Activated CD8-positive, alpha-beta memory T cell treated with anti-CD3 and anti-CD28 coated beads for 24 hours (primary cell): Measurements from ENCODE around the gene IL1R2.
"Not testable (repeated sequence)": the region's sequence is repeated elsewhere in the genome, so short reads cannot be mapped to it uniquely, and the experiment has no call there.

Source experiments
- DNase-seq: peaks from one replicate; pipeline ENCODE4 v3.0.0-alpha.2; 2020

IL1R2 gene

DNA sequence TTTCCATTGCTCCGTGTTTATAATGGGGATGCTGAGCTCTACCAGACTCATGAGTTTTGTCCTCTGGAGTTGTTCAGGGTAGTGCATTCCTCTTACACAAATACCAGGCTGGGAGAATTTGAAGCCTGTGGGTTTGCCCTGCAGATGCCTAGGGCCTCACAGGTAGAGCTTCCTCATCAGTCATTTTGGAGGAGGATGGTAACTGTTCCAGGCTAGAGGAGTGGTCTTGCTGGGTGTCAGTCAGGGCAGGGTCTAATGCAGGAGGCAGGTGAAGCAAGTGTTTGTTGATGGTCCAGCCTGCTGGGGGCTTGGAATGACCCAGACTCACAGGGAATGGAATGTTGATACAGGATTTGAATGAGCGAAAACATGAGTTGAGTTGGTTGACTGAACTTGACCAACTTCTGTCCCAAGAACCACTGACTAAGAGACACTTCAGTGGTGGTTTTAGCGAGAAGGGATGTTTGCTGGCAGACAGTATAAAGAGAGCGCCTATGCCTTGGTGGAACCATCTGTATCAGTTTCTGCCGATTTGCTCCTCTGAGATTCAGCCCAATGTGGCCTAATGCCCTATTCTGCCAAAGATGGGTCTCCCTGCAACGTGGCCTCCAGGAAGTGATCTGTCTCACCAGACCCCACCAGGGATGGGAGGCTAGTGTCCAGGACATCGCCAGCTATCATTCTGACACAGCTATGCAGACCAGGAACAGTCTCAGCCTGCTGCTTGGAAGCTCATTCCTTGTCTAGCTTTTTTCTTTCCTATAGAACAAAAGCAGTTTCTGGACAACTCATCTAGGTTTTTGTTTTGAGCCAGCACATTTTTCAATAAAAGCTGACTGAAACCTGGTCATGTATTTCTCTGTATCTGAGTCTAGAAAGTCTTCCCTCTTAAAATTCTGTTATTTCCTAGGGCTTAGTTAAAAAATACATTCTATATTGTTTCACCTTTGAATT, 9.3 kb downstream of the IL1R2 start:
- peak; percentile 55 for DNase-seq

DNA sequence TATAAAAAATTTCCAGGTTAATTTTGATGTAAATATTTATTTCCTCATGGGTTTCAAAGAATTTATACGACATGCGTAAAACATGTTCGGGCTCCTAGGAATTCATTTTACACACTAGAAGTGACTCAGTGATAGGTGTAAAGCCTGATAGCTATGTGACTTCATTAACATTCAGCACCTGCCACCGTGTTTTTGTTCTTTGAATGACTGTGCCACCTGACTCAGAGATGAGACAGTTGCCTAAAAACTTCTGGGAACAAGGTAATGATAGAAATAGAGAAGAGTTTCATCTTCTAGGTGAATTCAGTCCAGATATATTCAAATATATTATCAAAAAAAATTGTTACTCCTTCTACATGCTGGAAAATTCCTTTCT, 10.0 kb downstream of the IL1R2 start:
- DNase-seq, result no peak

DNA sequence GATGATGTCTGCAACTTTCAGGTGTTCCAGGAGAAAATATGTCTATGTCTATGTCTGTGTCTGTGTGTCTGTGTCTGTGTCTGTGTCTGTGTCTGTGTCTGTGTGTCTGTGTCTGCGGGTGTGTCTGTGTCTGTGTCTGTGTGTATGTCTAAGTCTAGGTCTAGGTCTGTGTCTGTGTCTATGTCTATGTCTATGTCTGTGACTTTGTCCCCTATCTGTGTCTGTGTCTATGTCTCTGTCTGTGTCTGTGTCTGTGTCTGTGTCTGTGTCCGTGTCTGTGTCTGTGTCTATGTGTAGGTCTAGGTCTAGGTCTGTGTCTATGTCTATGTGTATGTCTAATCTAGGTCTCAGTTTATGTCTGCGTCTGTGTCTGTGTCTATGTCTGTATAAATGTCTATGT, 10.5 kb downstream of the IL1R2 start:
- DNase-seq, result no peak

DNA sequence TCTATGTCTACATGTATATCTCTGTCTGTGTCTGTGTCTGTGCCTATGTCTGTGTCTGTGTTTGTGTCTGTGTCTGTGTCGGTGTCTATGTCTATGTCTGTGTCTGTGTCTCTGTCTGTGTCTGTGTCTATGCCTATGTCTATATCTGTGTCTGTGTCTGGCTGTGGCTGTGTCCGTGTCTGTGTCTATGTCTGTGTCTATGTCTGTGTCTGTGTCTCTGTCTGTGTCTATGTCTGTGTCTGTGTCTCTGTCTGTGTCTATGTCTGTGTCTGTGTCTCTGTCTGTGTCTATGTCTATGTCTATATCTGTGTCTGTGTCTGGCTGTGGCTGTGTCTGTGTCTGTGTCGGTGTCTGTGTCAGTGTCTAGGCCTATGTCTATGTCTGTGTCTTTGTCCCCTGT, 11.1 kb downstream of the IL1R2 start:
- not testable (repeated sequence) for DNase-seq

- no peak for DNase-seq
Observed at GRCh38 chr2:102003696-102004095, 11.9 kb downstream of the IL1R2 start.

DNA sequence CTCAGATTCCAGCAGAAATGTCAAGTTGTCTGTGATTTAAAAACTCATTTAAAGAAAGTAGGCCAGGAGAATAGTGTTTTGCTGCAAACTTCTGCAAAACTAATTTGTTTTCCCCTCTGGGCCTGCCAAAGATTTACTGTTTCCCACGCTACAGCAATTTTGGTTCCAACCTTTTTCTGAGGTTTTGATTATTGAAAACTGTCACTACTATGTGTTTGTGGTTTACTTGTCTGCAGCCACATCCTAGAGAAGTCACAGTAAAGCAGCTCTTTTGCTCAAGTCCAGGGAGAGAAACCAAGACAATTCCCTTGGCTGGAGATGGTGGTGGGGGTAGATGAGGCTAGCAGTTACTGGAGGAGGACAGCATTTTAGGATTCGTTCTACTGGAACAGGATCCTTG, 12.8 kb downstream of the IL1R2 start:
- peak; percentile 43 for DNase-seq

DNA sequence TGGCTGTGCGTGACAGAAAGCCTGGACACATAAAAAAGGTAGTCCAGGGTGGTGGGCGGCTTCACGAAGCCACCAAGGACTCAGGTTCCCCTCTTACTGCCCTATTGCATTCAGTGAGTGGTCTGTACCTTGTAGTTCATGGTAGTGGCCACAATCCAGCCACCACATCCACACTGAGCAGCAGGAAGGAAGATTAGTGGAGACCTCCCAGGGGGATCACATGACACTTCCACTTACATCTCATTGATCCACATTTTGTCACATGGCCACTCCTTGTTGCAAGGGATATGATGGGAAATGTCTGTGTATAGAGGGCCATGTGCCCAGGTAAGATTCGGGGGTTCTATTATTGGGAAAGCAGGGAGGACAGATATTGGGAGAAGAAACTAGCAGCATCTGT, 13.7 kb downstream of the IL1R2 start:
- DNase-seq, result peak; percentile 37

GRCh38 chr2:102005989-102006885, 14.5 kb downstream of the IL1R2 start:
- peak; percentile 59 for DNase-seq

DNA sequence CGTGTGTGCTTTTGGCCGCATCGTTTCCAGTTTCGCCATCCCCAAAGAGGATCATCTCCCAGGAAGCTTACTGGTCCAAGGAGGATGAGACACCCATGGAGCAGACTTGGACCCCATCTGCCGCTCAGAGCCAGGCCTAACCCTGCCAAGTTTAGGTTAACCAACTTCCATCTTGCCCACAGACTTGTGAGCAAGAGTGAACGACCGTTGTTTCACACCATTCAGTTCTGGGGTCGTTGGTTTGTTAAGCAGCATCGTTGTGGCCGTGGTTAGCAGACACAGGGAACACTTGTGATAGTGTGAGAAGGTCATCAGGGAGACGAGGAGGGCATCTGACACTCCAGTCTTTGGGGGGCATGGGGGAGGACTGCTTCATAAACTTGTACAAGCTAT, 15.1 kb downstream of the IL1R2 start:
- peak; percentile 50 for DNase-seq

GRCh38 chr2:102008490-102008889, 16.7 kb downstream of the IL1R2 start:
- DNase-seq, result no peak

DNA sequence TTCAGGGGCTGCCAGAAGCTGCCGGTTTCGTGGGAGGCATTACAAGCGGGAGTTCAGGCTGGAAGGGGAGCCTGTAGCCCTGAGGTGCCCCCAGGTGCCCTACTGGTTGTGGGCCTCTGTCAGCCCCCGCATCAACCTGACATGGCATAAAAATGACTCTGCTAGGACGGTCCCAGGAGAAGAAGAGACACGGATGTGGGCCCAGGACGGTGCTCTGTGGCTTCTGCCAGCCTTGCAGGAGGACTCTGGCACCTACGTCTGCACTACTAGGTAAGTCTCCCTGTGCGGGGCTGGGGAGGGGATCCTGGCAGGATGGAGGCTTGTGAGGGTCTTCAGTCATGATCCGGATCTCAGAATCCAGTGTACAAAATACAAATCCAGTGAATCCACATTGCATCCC, 17.8 kb downstream of the IL1R2 start:
- no peak for DNase-seq

DNA sequence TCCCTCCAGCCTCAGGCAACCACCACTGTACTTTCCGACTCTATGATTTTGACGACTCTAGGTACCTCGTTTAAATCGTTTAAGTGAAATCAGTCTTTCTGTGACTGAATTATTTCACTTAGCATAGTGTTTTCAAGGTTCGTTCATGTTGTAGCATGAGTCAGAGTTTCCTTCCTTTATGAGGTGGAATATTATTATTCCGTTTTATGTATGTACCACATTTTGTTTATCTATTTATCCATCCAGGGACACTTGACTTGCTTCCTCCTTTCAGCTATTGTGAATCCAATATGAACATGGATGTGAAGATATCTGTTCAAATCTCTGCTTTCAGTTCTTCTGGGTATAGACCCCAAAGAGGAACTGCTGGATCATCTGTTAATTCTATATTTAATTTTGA, 19.1 kb downstream of the IL1R2 start:
- no peak for DNase-seq

DNA sequence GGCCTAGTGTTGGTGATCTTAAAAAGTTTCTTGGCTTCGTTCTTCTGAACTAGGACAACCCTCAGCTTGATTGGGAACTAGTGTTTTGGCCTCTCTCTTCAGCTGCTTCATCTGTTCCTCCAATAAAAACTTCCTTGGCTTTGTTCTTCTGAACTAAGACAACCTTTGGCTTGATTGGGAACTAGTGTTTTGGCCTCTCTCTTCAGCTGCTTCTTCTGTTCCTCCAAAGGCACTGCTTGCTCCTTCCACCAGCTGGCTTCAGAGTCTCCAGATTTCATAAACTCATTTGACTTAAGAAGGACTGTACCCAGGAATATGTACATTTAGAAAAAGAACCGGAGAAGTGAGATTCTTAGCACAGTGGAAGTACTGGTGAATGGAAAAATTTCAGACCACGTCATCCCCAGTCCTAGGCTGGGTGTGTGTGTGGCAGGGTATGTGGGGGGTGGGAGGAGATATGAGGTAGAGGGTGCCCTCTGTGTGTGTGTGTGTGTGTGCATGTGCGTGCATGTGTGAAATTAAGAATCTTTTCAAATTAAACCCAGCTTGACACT, 20.4 kb downstream of the IL1R2 start:
- DNase-seq, result no peak

DNA sequence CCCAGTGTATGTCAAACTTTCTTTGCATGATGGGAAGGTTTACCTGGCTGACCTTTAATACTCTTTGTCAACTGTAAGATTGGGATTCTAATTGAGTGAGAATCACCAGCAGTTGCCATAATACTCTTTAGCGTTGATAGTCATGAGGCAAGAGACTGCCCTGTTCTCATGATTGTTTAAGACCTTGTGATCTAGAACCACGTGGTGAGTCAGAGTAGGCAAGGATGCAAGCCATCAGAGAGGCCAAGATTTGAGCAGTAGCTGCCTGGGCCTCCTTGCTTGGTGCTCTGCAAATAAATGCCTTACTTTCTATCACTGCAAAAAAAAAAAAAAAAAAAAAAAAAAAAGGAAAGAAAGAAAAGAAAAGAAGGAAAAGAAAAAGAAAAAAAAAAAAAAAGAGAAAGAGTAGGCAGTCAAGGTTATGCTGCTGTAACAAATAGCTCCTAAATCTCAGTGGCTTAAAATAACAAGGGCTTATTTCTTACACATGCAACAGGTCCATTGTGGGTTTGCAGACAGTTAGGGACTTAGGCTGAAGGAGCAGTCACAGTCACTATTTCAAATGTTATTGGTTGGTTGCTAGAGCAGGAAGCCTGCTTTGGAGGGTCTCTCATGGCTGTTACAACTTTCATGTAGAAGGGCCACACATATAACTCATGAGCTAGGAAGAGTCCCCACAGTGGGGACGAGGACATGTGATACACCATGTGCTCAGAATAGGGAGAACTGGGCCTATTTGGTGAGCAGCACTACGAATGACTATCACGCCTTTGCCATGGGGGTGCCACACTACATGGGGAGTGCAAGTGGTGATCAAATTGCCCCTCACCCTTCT, 21.7 kb downstream of the IL1R2 start:
- no peak for DNase-seq

- no peak for DNase-seq
Observed at GRCh38 chr2:102014041-102014345, 22.2 kb downstream of the IL1R2 start.

DNA sequence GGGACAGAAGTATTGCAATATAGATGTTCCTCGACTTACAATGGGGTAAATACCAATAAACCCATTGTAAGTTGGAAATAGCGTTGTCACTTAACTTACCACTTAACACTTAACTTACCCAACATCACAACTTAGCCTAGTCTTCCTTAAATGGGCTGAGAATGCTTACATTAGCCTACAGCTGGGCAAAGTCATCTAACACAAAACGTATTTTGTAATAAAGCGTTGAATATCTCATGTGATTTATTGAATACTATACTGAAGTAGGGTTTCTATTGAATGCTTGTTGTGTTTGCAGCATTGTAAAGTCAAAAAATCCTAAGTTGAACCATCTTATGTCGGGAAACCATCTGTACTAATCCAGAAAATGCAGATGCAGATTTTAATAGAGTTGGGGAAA, 23.6 kb downstream of the IL1R2 start:
- no peak for DNase-seq

DNA sequence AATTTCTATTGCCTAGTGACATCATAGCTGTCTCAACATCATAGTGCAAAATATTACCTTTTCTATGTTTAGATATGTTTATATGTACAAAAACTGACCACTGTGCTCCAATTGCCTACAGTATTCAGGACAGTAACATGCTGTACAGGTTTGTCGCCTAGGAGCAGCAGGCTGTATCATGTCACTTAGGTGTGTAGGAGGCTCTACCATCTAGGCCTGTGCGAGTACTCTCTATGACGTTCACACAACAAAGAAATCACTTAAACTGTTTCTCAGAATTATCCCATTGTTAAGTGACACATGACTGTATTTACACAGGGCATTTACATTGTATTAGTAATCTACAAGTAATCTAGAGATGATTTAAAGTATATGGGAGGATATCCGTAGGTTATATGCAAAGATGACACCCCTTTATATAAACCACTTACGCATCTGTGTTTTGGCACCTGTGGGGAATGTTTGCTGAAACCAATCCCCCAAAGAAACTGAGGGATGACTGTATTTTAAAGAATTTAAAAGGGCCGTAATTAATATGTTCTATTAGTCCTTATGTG, 24.7 kb downstream of the IL1R2 start:
- no peak for DNase-seq

- DNase-seq, result no peak
Observed at GRCh38 chr2:102018823-102019445, 27.2 kb downstream of the IL1R2 start.

- peak; percentile 97 for DNase-seq
Observed at GRCh38 chr2:102020596-102021170, 28.9 kb downstream of the IL1R2 start.

DNA sequence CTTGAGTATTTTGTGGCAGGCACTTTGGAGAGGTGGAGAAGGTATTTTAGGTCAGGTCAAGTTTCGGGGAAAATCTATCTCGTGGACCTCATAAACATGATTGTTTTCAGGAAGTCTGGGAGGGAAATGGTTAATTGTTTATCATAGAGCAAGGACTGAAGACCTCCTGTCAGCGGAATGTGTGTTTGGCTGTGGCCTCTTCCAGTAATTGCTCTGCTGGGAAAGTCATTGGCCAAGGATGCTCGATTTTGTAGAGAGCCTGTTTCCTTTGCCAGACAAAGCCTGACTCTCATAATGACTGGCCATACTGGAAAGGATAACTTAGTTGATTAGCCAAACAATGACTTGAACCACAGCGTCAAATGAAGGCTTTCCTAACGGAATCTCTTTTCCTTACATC, 30.0 kb downstream of the IL1R2 start:
- no peak for DNase-seq

DNA sequence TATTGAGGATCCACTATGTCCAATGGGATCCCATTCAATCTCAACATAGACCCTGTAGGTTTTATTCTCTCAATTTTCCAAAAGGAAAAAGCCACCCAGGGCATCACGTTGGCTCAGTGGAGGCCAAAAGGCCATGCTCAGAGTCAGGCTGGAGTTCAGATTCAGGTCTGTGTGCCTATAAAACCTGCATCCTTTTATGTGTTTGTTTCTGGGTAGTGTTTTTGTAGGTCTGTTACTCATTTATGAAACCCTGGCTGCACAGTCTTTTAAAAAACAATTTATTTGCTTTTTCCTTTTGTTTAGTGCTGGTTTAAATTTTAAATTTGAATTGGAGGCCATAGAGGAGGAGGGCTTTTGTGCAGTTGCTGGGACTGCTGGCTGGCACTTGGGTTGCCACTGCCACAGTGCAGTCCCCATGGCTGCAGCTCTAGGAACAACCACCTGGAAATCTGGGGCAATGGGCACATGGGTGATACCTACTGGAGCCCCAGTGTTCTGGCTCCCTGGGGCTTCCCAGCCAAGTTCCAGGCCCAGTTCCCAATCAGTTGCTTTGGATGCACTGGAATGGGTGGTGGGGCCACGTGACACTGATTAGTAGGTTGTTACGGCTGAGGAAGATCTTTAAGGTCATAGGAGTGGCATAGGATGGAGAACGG, 31.3 kb downstream of the IL1R2 start:
- DNase-seq, result no peak
